NCI-H82 (cell line): Measurements from ENCODE around the gene B3GNT5.

Experiments
- DNase-seq: peaks from one replicate; lab custom pipeline; 2025; lab: John Stamatoyannopoulos, UW

Gene B3GNT5

GRCh38 chr3:183319371-183319770 is 66.3 kb downstream of the B3GNT5 start:
- no peak for DNase-seq
